Measurements from ENCODE around the gene BTN1A1.

GRCh38 chr6:26454631-26455030 lies 45.5 kb upstream of the BTN1A1 start:
- TF ChIP-seq CTCF (IDR thresholded peaks at IDR 0.05; ENCODE audit: low read length) = no peak
- TF ChIP-seq EZH2 (optimal IDR thresholded peaks at IDR 0.05; ENCODE audit: low read depth, low read length) = no peak
- TF ChIP-seq EZH2phosphoT487 (IDR thresholded peaks at IDR 0.05; ENCODE audit: low read length) = no peak

Data from MM.1S (cell line).